GM19328 (cell line): ENCODE data around the gene CDH1.

ENCODE experiments used
- ATAC-seq: cut with Tn5 transposase; IDR thresholded peaks from one replicate; pipeline ENCODE4 v1.9.1; 2021; ENCODE audit warnings: mild to moderate bottlenecking, moderate library complexity; ENCODE audit not compliant: unreplicated experiment

The CDH1 gene

DNA sequence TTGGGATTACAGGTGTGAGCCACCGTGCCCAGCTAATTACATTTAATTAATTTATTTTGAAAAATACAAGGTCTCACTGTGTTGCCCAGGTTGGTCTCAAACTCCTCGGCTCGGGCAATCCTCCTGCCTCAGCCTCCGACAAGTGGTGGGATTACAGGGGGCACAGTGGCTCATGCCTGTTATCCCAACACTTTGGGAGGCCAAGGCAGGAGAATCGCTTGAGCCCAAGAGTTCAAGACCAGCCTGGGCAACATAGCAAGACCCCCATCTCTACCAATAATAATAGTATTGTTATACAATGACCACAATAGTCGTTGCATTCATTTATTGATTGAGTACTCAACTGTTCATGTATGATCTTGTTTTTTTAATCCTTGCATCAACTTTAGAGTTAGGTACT lies 22.0 kb downstream of the CDH1 start:
- ATAC-seq: no peak

DNA sequence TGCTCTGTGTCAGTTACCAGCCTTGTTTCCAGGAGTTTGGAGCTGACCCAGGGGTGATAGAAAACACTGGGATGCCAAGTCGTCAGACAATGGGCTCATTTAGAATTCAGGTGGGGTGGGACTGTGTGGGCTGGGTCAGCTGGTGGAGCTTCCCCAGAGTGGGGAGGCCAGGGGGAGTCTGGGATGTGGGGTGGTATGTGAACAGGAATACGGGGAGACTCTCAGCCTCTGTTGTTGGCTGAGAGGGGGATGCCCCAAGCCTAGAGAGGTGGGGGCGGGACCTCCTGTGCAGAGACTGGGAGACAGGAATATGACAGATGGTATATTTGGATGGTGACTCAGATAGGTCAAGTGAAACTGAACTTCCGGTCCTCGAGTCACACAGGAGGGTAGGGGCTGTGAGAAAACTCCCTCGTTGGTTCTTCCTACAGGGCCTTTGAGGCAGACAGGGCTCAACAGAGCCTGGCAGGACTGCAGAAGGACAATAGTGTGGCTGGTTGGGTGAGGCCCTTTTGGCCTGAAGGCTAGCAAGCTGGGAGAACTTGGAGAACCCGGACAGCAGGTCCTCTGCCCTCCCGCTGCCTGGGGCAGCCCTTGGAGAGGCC lies 23.7 kb downstream of the CDH1 start:
- ATAC-seq: no peak

DNA sequence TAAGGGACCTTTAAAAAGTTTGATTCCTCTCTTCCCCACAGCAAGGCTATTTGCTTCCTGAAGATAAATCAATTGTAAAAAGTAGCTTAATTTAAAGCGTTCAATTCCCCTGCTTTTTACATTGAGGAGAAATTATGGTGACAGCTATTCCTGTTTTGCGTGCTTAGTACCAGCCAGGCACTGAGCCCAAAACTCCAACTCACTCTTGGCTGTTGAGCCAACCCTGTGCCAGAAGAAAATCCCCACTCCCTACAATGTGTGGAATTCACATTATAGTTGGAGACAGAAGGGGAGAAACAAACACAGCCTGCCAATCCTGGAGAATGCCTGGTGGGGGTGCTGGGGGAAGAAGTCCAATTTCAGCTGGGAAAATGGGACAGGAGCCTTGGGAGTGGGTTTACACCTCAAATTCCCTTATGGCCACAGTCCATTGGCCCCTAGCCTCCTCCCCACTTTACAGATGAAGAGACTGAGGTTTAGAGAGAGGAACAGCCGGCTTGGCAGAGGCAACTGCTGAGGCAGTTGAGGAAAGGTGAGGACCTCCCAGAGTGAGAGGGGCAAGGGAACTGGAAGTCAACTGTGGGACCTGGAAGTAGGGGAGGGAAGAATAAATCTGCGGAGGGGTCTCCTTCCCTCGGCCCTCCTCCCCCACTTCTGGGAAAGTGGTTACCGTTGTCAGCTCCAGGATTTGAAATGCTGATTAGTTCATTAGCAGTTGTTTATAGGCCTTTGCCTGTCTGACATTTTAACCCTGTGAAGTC lies 26.1 kb downstream of the CDH1 start:
- no peak for ATAC-seq

DNA sequence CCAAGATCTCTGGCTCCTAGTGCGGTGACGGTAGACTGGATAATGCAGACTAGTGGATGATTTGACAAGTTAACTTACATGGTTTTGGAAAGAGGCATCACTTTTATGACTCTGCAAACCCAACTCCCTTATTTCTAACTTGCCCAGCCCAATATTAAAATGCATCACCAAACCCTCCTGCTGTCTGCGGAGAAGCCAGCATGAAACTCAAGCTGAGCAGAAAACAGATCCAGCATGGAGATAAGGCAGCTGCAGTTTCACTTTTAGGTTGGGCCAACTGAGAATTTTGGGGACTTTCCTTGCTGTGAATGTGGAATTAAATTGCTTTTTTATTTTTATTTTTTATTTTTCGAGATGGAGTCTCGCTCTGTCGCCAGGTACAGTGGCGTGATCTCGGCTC lies 27.8 kb downstream of the CDH1 start:
- no peak for ATAC-seq

DNA sequence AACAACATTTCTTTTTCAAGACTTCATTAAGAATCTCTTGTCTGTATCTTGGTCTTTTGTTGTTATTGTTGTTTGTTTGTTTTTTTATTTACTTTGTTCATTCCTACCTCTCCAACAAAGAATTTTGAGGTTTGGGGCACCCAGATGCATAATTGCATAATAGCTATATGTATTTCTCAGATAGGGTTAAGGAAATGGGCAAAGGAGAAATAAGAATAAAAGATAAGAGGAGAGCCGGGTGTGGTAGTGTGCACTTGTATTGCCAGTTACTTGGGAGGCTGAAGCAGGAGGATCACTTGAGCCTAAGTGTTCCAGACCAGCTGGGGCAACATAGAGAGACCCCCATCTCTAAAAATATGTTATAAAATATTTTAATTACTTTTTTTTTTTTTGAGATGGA lies 30.5 kb downstream of the CDH1 start:
- ATAC-seq: no peak

DNA sequence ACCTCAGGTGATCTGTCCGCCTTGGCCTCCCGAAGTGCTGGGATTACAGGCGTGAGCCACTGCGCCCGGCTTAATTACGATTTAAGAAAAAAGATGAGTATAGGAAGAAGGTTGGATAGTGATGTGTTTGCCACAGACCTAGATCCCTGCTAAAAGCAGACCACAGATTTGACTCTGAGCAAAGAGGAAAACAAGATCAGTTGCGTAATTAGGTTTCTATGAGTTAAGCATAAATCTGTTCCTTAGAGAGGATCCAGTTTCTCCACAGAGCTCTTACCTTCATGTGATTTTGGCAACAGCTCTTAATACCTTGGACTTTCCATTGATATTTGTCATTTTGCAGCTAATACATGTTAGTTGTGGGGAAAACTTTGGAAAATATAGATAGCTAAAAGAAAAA lies 31.1 kb downstream of the CDH1 start:
- no peak for ATAC-seq

DNA sequence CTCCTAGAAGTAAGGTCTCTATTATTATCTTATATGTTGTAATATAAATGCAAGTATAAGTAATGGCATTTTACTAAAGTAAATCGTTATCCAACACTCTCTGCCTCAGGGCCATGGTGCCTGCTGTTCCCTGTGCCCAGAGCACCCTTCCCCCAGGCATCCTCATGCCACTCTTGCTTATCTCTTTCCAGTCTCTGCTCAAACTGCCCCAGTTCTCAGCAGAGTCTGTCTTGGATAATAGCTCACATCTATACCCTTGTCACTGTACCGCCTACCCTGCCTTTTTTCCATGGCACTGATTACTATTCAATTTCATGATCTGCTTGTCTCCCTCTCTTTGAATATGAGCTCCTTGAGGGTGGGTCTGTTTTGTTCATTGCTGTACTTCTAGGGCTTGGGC lies 31.7 kb downstream of the CDH1 start:
- ATAC-seq: no peak

DNA sequence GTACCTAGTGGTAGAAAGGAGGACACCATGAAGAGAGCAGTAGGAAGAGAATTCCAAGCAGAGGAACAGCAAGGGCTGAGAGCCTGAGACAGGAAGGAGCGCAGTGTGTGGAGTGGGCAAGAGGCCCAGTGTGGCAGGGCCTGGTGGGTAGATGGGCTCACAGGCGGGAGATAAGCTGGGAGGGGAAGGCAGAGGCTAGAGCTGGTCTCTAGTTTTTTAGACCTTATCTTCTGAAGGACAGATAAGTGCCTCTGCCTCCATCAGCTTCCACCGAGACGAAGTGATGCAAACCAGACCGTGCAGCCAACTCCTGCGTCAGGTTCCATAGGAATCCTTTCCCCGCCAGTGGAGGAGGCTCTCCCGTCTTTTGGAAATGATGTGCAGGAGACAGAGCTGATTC lies 33.6 kb downstream of the CDH1 start:
- no peak for ATAC-seq

DNA sequence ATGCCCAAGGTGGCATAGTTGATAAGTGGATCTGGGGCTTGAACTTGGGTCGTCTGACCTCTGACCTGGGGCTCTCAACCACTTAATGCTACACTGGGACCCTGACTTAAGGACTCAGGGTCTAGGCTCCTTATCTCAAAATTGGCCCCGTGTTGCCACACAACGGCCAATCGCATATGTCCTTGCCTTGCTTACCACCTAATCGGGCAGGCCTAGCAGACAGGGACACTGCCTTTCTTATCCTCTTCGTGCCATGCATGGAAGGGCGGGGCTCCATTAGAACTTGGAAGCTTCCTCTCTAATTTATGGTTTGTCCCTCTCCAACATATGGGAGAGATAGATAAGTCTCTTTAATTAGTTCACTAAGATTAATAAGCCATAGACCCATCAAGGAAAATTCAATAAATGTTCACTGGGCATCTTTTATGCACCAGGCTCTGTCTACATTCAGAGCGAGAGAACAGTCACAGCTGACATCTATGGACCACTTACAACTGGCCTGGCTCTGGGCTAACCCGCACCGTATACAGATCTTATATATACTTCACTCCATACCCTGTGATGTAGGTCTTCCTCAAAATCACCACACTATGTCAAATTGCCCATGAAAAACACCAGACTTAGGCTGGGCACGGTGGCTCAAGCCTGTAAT lies 35.1 kb downstream of the CDH1 start:
- no peak for ATAC-seq

DNA sequence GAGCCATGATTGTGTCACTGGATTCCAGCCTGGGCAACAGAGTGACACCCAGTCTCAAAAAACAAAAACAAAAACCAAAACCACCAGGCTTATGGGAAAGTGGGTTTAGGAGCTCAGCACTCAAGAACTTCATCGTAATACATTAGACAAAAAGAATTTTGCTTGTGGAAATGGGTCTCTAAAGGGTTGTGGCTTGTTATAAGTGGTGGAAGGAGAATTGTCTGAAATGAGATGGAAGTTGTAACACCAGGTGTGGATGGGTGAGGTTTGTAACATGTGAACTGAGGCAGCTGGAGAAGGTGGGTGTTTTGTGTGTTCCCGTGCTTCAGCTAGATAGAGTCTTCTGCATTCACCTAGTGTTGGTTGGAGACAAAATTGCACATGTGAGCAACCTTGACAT lies 35.8 kb downstream of the CDH1 start:
- ATAC-seq: no peak

DNA sequence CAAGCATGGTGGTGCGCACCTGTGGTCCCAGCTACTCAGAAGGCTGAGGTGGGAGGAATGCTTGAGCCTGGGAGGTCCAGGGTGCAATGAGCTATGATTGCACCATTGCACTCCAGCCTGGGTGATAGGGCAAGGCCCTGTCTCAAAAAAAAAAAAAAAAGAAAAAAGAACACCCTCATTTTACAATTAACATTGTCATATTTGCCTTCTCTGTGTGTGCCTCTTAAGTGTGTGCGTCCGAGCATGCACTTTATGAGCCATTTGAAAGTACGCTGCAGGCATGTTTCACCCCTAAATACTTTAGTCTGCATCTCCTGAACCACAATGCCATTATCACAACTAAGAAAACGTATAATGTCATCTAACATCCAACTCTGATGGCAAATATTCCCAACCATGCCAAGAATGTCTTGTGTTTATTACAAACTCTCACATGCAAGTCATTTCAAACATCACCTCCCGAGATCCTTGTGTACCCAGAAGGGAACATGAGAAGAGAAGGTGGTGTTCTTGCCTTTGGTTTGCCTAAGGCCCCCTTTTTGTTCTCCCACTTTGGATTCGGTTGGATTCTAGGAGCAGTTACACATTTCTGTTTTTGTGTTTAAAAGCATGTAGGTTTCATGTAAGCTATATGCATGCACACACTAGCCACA lies 38.0 kb downstream of the CDH1 start:
- ATAC-seq: no peak

DNA sequence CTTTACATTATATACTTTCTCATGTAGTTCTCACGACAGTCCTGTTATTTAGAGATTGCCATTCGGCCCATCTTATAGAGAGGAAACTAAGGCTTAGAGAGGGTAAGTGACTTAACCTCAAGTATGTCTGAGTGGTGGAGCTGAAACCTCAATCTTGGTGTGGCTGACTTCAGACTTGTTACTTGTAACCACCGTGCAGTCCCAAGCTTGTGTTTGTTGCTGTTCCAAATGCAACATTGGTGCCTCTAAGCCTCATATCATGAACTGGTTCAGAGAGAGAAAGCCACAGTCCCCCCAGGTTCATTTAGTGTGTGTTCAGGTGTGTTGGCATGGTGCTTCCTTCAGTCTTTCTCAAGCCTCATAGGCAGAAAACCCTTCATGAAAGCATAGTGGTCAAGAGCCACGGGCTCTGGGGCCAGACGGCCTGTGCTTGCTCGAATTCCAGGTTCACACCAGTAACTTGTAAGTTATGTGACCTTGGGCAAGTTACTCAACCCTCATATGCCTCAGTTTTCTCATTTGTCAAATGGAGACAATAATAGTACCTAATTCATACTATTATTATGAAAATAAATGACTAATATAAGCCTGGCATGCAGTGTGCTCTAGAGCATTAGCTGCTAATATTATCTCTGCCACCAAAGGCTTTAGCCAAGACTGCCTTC lies 39.9 kb downstream of the CDH1 start:
- ATAC-seq: peak; percentile 82

DNA sequence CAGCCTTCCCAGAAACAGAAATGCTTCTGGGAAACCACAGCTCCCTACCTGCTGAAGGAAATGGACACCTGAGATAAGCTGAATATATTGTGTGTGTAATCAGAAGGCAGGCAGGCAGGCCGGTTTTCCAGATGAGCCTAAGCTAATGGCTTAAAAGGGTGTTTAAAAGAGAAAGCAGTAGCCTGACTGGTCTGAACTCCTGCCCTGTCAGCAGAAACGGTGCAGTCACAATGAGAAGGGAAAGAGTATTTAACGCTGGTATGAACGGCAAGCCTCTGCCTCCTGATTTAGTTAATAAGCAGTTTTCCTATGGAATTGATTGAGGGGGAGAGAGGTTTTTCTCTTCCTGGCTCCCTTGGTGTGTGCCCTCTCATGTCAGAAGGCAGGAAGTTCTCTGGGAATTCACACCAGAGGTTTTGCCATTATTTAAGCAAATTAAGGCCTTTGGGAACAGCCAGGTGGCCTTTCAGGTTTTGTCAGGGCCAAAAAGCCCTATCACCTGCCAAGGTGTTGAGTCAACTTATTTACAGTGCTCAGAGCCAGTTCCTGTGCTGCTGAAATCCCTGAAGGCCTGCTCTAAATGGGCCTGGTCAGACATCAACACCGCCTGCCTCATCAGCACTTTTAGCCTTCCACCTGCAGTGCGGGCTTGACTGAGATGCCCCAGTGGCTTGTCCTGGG lies 41.6 kb downstream of the CDH1 start:
- no peak for ATAC-seq

DNA sequence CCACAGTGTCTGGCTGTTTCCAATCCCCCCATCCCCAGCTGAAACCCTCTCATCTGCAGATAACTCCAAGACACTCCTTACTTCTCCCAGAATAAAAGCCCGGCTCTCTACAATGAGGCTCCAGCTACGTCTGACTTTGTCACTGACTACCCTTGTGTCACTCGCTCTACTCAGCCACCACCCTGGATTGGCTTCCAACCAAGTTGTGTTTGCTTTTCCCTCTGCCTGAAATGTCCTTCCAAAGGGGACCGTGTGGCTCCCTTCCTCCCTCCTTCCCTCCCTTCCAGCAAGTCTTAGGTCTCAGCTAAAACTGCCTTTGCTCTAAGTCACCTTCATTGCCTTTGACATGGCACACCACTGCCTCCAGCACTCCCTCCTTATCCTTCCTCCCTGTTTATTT lies 42.8 kb downstream of the CDH1 start:
- no peak for ATAC-seq

DNA sequence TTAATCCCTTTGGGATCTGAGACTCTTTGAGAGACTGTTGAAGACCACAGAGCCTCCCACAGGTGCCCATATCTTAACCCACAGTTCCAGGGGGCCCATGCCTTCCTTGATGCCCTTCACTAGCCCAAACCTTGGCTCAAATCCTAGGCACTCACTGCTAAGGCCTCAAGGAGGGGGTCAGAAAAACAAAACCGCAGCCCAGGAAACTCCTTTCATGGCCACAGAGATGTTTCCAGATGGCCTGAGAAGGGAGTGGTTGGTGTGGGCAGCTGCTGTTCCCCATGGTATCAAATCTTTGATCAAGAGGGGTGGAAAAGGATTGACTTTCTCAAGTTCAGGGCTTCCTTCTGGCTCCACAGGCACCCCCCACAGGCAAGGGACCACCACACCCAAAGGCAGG lies 44.7 kb downstream of the CDH1 start:
- ATAC-seq: no peak

DNA sequence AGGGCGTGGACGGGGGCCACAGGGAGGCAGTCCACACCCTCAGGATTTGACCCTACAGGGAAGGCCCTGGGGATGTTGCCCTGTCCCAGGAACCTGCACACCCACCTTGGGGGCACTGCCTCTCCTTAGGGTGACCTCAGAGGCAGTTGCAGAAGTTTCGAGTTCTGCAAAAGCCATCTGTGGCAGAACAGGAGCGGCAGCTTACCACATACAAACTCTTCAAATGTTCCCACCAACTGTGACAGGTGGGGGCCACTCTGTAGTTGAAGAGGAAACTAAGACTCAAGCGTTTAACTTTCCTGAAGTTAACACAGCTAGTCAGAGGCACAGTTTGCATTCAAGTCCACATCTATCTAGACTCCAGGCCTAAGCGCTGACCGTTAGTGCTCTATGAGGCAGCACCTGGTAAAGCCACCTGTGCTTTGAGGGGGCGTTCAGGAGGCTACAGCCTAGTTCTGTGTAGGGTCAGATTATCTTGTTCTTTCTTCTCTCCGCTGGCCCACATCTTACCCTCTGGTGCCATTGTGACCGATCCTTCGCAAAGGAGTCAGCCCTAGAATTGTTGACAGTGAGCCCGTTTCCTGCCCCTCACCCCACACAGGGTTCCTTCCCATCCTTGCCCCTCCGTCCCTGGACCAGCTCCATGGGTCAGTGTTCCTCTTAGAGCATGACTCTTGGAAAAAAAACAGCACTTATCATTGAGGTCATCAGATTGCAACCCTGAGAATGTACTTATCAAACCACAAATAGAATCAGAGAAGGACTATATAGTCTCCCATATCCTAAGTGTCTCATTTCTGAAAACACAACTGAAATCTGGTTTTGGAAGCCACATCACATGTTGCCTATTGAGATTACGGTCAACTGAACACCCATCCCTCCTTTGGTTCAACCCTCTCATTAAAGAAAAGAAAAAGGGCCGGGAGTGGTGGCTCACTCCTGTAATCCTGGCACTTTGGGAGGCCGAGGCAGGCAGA lies 45.4 kb downstream of the CDH1 start:
- peak; percentile 68 for ATAC-seq

DNA sequence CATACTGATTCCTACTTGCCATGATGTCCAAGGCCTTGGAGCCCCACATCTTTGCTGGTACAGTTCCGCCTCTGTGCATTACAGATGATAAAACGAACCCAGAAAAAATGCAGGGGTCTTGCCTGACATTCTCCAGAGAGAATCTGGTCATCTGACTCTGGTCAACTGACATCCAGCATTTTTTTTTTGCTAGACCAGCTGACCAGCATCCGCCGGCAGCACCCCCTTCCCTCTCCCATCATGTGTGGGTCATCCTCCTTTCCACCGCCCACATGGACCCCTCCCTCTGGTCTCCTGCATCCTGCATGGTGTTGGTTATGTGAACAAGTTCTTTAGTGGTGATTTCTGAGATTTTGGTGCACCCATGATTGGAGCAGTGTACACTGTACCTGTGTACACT lies 47.1 kb downstream of the CDH1 start:
- no peak for ATAC-seq

DNA sequence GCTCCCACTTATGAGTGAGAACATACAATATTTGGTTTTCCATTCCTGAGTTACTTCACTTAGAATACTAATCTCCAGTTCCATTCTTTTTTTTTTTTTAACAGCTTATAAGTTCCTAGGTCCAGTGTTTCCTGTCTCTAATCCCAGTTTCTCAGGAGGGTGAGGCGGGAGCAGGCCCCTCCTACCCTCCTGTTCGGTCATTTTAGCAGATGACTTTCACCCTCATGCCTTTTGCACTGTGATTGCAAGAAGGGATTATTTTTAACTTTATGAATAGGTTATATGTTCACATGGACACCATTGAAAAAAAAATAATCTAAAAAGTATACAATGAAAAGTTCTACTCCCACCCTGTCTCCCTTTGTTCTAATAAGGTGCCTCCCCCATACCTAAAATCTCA lies 47.6 kb downstream of the CDH1 start:
- ATAC-seq: no peak

DNA sequence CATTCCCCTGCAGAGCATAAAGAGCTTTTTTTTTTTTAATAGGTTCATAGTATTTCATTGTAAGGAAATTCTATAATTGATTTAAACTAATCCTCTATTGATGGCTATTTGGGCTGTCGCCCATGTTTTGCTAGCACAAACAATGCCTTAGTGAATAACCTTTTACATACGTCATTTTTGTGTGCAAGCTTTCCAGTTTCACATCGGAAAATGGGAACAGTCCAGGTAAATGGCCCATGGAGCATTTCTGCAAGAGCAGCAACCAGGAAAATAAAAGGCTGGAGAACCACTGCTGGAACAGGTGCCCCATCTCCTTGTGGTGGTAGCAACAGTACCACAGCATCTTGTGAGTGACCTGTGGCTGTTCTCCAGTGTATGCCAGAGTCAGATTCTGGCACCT lies 48.6 kb downstream of the CDH1 start:
- no peak for ATAC-seq
